ENCODE data around the gene PACS1.

DNA sequence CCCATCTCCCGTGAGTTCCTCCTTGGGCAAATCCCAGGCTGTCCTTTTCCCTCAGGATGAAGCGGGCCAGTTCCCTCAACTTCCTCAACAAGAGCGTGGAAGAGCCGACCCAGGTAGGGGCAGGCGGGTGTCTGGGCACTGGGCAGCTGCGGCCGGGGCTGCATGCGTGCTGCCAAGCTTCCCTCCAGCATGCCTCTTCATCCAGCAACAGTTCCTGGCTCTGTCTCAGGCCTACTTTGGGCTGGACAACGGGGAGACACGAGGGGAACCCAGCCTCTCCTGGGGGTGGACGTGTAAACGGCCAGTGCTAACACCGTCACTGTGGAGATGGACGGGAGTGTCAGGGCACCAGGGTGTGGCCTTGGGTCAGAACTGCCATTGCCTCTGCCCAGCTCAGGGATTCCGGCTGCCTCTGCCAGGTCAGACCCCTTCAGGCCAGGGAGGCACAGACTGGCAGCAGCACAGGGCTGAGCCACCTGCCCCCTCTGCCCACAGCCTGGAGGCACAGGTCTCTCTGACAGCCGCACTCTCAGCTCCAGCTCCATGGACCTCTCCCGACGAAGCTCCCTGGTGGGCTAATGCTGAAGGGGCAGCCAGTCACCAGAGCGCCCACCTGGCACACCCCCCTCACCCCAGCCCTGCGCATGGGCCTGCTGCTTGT, 196.4 kb downstream of the PACS1 start:
- TF ChIP-seq, protein P1, sequence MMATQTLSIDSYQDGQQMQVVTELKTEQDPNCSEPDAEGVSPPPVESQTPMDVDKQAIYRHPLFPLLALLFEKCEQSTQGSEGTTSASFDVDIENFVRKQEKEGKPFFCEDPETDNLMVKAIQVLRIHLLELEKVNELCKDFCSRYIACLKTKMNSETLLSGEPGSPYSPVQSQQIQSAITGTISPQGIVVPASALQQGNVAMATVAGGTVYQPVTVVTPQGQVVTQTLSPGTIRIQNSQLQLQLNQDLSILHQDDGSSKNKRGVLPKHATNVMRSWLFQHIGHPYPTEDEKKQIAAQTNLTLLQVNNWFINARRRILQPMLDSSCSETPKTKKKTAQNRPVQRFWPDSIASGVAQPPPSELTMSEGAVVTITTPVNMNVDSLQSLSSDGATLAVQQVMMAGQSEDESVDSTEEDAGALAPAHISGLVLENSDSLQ (IDR thresholded peaks at IDR 0.05), result no peak
- TF ChIP-seq L3MBTL2 (conservative IDR thresholded peaks at IDR 0.05) (no peak), BHLHE40 (IDR thresholded peaks at IDR 0.05; ENCODE audit: borderline replicate concordance) (no peak), FOXM1 (IDR thresholded peaks at IDR 0.05; ENCODE audit: borderline replicate concordance) (no peak), LEF1 (IDR thresholded peaks at IDR 0.05; ENCODE audit: borderline replicate concordance) (no peak), NFRKB (IDR thresholded peaks at IDR 0.05) (no peak), FOXA1 (IDR thresholded peaks at IDR 0.05) (no peak), HDGF (IDR thresholded peaks at IDR 0.05; ENCODE audit: borderline replicate concordance) (no peak), SUZ12 (IDR thresholded peaks at IDR 0.05) (no peak)

Data from HEK293T (cell line).